Fibroblast of lung (primary cell): ENCODE measurements around the gene SNCG. TPM values are rescaled to one million over a fixed set of nuclear protein-coding genes. Genes with fewer than 3 reads are reported as not detected.
"Not testable (repeated sequence)": the region's sequence is repeated elsewhere in the genome, so short reads cannot be mapped to it uniquely, and the experiment has no call there.

Experiments used
- DNase-seq, 2 donors: peaks; one replicate each; pipeline versions ENCODE4 v3.0.0 to v3.0.0-alpha.2; 2010; ENCODE audit warnings: low read depth in 2 of 2
- H2AFZ ChIP-seq: 2 replicates; pipeline ENCODE4 v1.5.1; 2012; ENCODE audit warnings: low read length, control low read depth, inconsistent platforms
- H3K27ac ChIP-seq: 2 replicates; pipeline ENCODE4 v1.5.1; 2011; ENCODE audit warnings: low read length, control low read depth; ENCODE audit not compliant: insufficient read depth
- H3K27me3 ChIP-seq: 2 replicates; pipeline ENCODE4 v1.5.1; 2011; ENCODE audit warnings: mild to moderate bottlenecking, low read length; ENCODE audit not compliant: control insufficient read depth, insufficient read depth
- H3K36me3 ChIP-seq: 2 replicates; pipeline ENCODE4 v1.5.1; 2011; ENCODE audit warnings: low read length; ENCODE audit not compliant: control insufficient read depth, insufficient read depth
- H3K4me1 ChIP-seq: 2 replicates; pipeline ENCODE4 v1.5.1; 2011; ENCODE audit warnings: low read length; ENCODE audit not compliant: control insufficient read depth, insufficient read depth; ENCODE audit errors: extremely low read depth
- H3K4me2 ChIP-seq: 2 replicates; pipeline ENCODE4 v1.5.1; 2011; ENCODE audit warnings: low read length, control low read depth; ENCODE audit not compliant: insufficient read depth; ENCODE audit errors: extremely low read depth
- H3K4me3 ChIP-seq, 4 experiments: fragments of 200-600 bp in 1 of 4; sonication (generic) in 1 of 4; replicated peaks in 1 of 4; 2 replicates each; pipeline ENCODE4 v1.5.1; 2011 to 2016; ENCODE audit warnings: low read length in 4 of 4, low read depth in 3 of 4, mild to moderate bottlenecking in 3 of 4, control low read depth in 2 of 4, inconsistent platforms in 1 of 4, mixed read lengths in 1 of 4; ENCODE audit not compliant: insufficient read depth in 1 of 4; ENCODE audit errors: control extremely low read depth in 1 of 4
- H3K79me2 ChIP-seq: 2 replicates; pipeline ENCODE4 v1.5.1; 2012; ENCODE audit warnings: mild to moderate bottlenecking, low read length, inconsistent platforms; ENCODE audit not compliant: control insufficient read depth, insufficient read depth
- H3K9ac ChIP-seq: 2 replicates; pipeline ENCODE4 v1.5.1; 2011; ENCODE audit warnings: mild to moderate bottlenecking, low read length, control low read depth; ENCODE audit not compliant: insufficient read depth
- H3K9me3 ChIP-seq: 2 replicates; pipeline ENCODE4 v1.5.1; 2012; ENCODE audit warnings: low read depth, low read length; ENCODE audit not compliant: control insufficient read depth, insufficient read depth
- H4K20me1 ChIP-seq: 2 replicates; pipeline ENCODE4 v1.5.1; 2011; ENCODE audit warnings: low read length; ENCODE audit not compliant: control insufficient read depth, insufficient read depth; ENCODE audit errors: extremely low read depth
- CTCF ChIP-seq, 2 donors: IDR thresholded peaks in 1 of 2; conservative IDR thresholded peaks in 1 of 2; 1 replicate in 1 of 2; 2 replicates in 1 of 2; pipeline ENCODE4 v1.5.1; 2011 to 2012; ENCODE audit warnings: low read length in 2 of 2, control low read depth in 1 of 2, inconsistent platforms in 1 of 2, low read depth in 1 of 2, mild to moderate bottlenecking in 1 of 2
- EZH2 ChIP-seq: IDR thresholded peaks from 2 replicates; pipeline ENCODE4 v1.5.1; 2012; ENCODE audit warnings: low read length, control low read depth, mild to moderate bottlenecking; ENCODE audit errors: missing control alignments
- polyA plus RNA-seq, 2 donors: library from polyadenylated mRNA; depleted of rRNA in 1 of 2; stranded (reverse) in 1 of 2; unstranded in 1 of 2; fragments of >200 nt; gene quantifications; 2 replicates each; pipeline ENCODE4 v1.2.1, GENCODE V29; 2011 to 2012; ENCODE audit warnings: missing spikeins in 1 of 2
- total RNA-seq: library from RNA; depleted of rRNA; stranded (reverse); fragments of >200 nt; gene quantifications from 2 replicates; pipeline ENCODE4 v1.2.1, GENCODE V29; 2014

The SNCG gene
- total and polyA plus RNA-seq, 2 donors (not counting 1 experiment from before 2014, with no cell fraction given): 21.3 to 34.4 TPM

DNA sequence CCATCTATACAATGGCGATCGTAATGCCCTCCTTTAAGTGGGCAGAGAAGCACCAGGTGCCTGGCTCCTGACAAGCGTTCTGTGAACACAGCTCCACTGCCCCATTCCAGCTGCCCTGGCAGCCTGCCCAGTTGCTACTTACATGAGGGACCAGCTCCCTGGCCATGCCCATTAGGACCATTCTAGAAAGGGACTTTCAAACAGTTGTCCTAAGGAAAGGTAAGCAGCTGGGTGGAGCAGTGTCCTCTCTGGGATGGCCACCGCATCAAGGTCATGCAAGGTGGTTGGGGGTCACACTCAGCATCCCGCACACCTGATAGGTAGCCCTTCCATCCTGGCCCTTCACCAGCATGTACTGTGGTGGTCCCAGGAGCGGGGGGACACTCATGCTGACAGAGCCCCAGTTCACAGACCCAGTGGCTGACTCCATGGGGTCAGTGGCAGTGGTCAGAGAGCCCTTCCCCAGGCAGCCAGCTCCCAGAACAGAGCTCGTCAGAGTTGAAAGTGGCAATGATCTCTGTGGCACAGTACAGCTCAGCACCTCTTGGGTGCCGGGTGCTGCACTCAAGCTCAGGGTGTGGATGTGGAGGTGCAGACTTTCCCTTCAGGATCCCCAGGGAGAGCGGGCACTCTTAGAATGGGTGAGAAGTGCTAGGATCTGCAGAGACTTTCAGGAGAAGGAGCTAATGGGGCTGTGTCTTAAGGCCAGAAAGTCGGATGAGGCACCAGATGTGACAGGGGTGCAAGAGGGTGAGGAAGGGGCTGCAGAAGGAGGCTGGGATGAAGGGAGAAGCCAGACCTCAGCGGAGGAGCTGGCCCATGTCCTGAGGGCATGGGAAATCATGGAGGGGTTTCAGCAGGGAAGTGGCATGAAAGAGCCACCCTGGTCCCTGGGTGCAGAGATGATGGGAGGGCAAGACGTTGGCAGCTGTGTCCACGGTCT lies 11.9 kb upstream of the SNCG start:
- no peak overlapping the region for H2AFZ ChIP-seq
- DNase-seq: no peak
- no peak overlapping the region for H3K27ac ChIP-seq
- H4K20me1 ChIP-seq: no peaks in the 10 kb centered on the region
- no peaks in the 10 kb centered on the region for H3K9me3 ChIP-seq
- no peaks in the 10 kb centered on the region for H3K27me3 ChIP-seq
- H3K9ac ChIP-seq: no peak overlapping the region
- no peak overlapping the region for H3K4me3 ChIP-seq
- H3K4me1 ChIP-seq: no peaks in the 10 kb centered on the region
- H3K4me2 ChIP-seq: no peak overlapping the region
- TF ChIP-seq CTCF (conservative IDR thresholded peaks at IDR 0.05 in 1 of 2, IDR thresholded peaks at IDR 0.05 in 1 of 2; ENCODE audit: low read depth in 1 of 2, low read length in 2 of 2): no peak
- no peak for TF ChIP-seq EZH2
- no peaks in the 10 kb centered on the region for H3K36me3 ChIP-seq
- no peaks in the 10 kb centered on the region for H3K79me2 ChIP-seq

- not testable (repeated sequence) for H3K9me3 ChIP-seq, H3K9ac ChIP-seq, DNase-seq, H3K4me1 ChIP-seq, H3K27ac ChIP-seq, H3K36me3 ChIP-seq, H3K79me2 ChIP-seq, H3K4me3 ChIP-seq, H4K20me1 ChIP-seq, H3K27me3 ChIP-seq, H3K4me2 ChIP-seq, H2AFZ ChIP-seq
Measured at GRCh38 chr10:86947806-86948205, 10.6 kb upstream of the SNCG start.

DNA sequence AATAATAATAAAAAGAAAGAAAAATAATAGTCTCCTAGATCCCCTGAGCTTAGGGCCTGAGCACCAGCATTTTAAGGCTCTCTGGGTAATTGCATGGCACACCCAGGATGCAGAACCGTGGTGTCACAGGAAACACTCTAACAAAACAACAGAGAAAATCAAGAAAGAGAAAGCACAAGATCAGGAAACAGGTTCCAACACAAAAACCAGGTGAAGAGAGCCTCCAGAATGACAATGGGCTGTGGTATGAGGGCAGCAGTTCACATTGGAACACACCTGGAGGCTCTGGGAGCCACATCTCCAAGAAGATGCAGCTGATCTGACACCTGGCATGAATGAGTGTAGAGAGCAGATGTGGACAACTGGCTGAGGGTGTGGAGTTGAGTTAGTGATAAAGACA lies 8.1 kb upstream of the SNCG start:
- no peak overlapping the region for H2AFZ ChIP-seq
- no peaks in the 10 kb centered on the region for H3K9me3 ChIP-seq
- no peak for DNase-seq
- H3K27me3 ChIP-seq: no peaks in the 10 kb centered on the region
- no peaks in the 10 kb centered on the region for H3K79me2 ChIP-seq
- no peaks in the 10 kb centered on the region for H4K20me1 ChIP-seq
- no peak overlapping the region for H3K4me3 ChIP-seq
- H3K27ac ChIP-seq: no peak overlapping the region
- no peaks in the 10 kb centered on the region for H3K36me3 ChIP-seq
- TF ChIP-seq CTCF (conservative IDR thresholded peaks at IDR 0.05 in 1 of 2, IDR thresholded peaks at IDR 0.05 in 1 of 2; ENCODE audit: low read depth in 1 of 2, low read length in 2 of 2) (no peak), EZH2 (no peak)
- H3K4me1 ChIP-seq: no peaks in the 10 kb centered on the region
- H3K9ac ChIP-seq: no peak overlapping the region
- H3K4me2 ChIP-seq: no peak overlapping the region
